ENCODE results near the gene EFNA2. TPM values are rescaled to one million over a fixed set of nuclear protein-coding genes. Genes with fewer than 3 reads are reported as not detected.
A peak's percentile ranks its signal among the peaks of the same experiment; 100 is the strongest.

EFNA2 gene
- total and polyA plus RNA-seq, 2 of the 8 experiments (the other 6 are each of a cell fraction or from before 2014, with no cell fraction given), result 4.0 to 7.0 TPM

GRCh38 chr19:1249298-1249989 lies 36.2 kb upstream of the EFNA2 start:
- H2BK20ac ChIP-seq (ENCODE audit: low read length), result no peak overlapping the region
- DNase-seq (ENCODE audit: low read depth in 1 of 2, low spot score in 2 of 2) (peak in 1 of 2 experiments; percentile 89), FAIRE-seq (no peak)
- no peak overlapping the region for H4K91ac ChIP-seq (replicated peaks; ENCODE audit: insufficient read length, low read length)
- H3K79me2 ChIP-seq (ENCODE audit: control insufficient read depth in 1 of 2, insufficient read depth in 2 of 2, low read length in 2 of 2), result peaks cover 9 to 39% of the 10 kb centered on the region in 2 experiments
- H4K8ac ChIP-seq (ENCODE audit: extremely low read depth, insufficient read depth, low read length), result peak overlapping the region; percentile 98; the same call in 1 of the 2 replicates
- no peak overlapping the region for H2BK12ac ChIP-seq (ENCODE audit: low read depth, low read length)
- H2BK120ac ChIP-seq (replicated peaks; ENCODE audit: low read depth, low read length), result no peak overlapping the region
- H2BK5ac ChIP-seq (ENCODE audit: low read depth, low read length), result no peak overlapping the region; the same call in 1 of the 2 replicates
- peak overlapping the region; percentile 42 to 79; a peak in 3 of 4 replicates for H3K4me2 ChIP-seq (ENCODE audit: insufficient read depth in 1 of 2, low read depth in 2 of 2, low read length in 2 of 2)
- POLR2A ChIA-PET (ENCODE audit: partially characterized antibody), result interaction anchor here (0.7 to 14.3 kb wide), 10 partner anchors 11 to 222 kb away, joined by 3 to 456 read pairs (median 4); partner anchors contain the start of genes CBARP, CIRBP, CNN2 and FAM174C
- peaks cover 10 to 35% (median 23%) of the 10 kb centered on the region in 4 experiments for H3K36me3 ChIP-seq (ENCODE audit: control insufficient read depth in 2 of 4, insufficient read depth in 4 of 4, low read length in 3 of 4)
- H2AFZ ChIP-seq (ENCODE audit: low read length), result no peak overlapping the region
- WGBS, 2 experiments (ENCODE audit: extremely low coverage in 1 of 2, insufficient coverage in 1 of 2, insufficient read length in 1 of 2, insufficient replicate concordance in 2 of 2, low coverage in 1 of 2, low lambda C conversion rate in 2 of 2, missing lambda C conversion rate in 1 of 2), result 2% methylated on average over 29 of the region's 102 CpGs; no CpG with 5 or more reads in 1 of the 2 experiments
- peaks cover 2% of the 10 kb centered on the region; the same call in 1 of the 2 replicates for H3K23me2 ChIP-seq (ENCODE audit: low read depth, low read length)
- no peak overlapping the region for H3K4ac ChIP-seq (replicated peaks; ENCODE audit: insufficient read length, low read depth, low read length)
- H3K18ac ChIP-seq (ENCODE audit: extremely low read depth, low read length), result no peak overlapping the region; the same call in 1 of the 2 replicates
- peaks cover 8% of the 10 kb centered on the region; the same call in 1 of the 2 replicates for H3K79me1 ChIP-seq (ENCODE audit: low read depth, low read length)
- peak overlapping the region; percentile 94; the same call in 1 of the 2 replicates for H3K27ac ChIP-seq (ENCODE audit: low read depth, low read length)
- peak overlapping the region; percentile 66 to 99 (median 83) for H3K4me3 ChIP-seq (ENCODE audit: extremely low read depth in 1 of 4, insufficient read depth in 2 of 4, low read depth in 3 of 4, low read length in 4 of 4)
- CTCF ChIA-PET (ENCODE audit: partially characterized antibody), result no interaction called here
- no peak overlapping the region for H3K56ac ChIP-seq (replicated peaks; ENCODE audit: insufficient read length, low read depth, low read length)
- no peaks in the 10 kb centered on the region for H3K27me3 ChIP-seq (replicated peaks in 1 of 4; ENCODE audit: control insufficient read depth in 3 of 4, extremely low read depth in 1 of 4, insufficient read depth in 3 of 4, low read length in 3 of 4)
- no peaks in the 10 kb centered on the region for H3K9me3 ChIP-seq (ENCODE audit: insufficient read depth in 2 of 2, low read depth in 1 of 2, low read length in 1 of 2)
- no peak overlapping the region for H3K14ac ChIP-seq (ENCODE audit: insufficient read length)
- H4K5ac ChIP-seq (ENCODE audit: insufficient read length, low read depth, low read length), result peak overlapping the region; percentile 77
- peaks cover 9 to 14% of the 10 kb centered on the region in 2 experiments for H4K20me1 ChIP-seq (replicated peaks in 1 of 2; ENCODE audit: control insufficient read depth in 1 of 2, insufficient read depth in 2 of 2, low read length in 2 of 2)
- H2AK5ac ChIP-seq (ENCODE audit: low read depth, low read length), result no peak overlapping the region
- no peak overlapping the region for H3K23ac ChIP-seq (ENCODE audit: insufficient read length)
- peaks cover 0 to 29% (median 13%) of the 10 kb centered on the region in 4 experiments; a peak in 6 of 7 replicates for H3K4me1 ChIP-seq (replicated peaks in 1 of 4; ENCODE audit: control insufficient read depth in 3 of 4, insufficient read depth in 4 of 4, low read length in 3 of 4)
- H2BK15ac ChIP-seq (ENCODE audit: low read length), result no peak overlapping the region
- peak overlapping the region; percentile 52 to 98 (median 87) for H3K9ac ChIP-seq (replicated peaks in 1 of 4; ENCODE audit: extremely low read depth in 1 of 4, low read depth in 3 of 4, low read length in 3 of 4)
- TF ChIP-seq SP2 (IDR thresholded peaks at IDR 0.05; ENCODE audit: low read length), result no peak
- no peak for TF ChIP-seq KDM4A (IDR thresholded peaks at IDR 0.05; ENCODE audit: low read depth, low read length, severe bottlenecking)
- TF ChIP-seq SIX5 (IDR thresholded peaks at IDR 0.05; ENCODE audit: low read depth, low read length), result no peak
- TF ChIP-seq CEBPB (IDR thresholded peaks at IDR 0.05; ENCODE audit: low read depth, low read length), result no peak
- no peak for TF ChIP-seq HDAC2 (IDR thresholded peaks at IDR 0.05; ENCODE audit: borderline replicate concordance in 1 of 2, low read depth in 2 of 2, low read length in 2 of 2)
- TF ChIP-seq CTBP2 (IDR thresholded peaks at IDR 0.05; ENCODE audit: borderline replicate concordance, insufficient read depth, insufficient read length, low read length), result no peak
- TF ChIP-seq FOSL1 (IDR thresholded peaks at IDR 0.05; ENCODE audit: insufficient read depth, low read depth, low read length), result no peak
- TF ChIP-seq SIRT6 (IDR thresholded peaks at IDR 0.05; ENCODE audit: low read length), result no peak
- no peak for TF ChIP-seq YY1 (IDR thresholded peaks at IDR 0.05; ENCODE audit: low read depth, low read length)
- TF ChIP-seq BCL11A (IDR thresholded peaks at IDR 0.05; ENCODE audit: low read depth in 2 of 2, low read length in 2 of 2), result no peak
- peak; percentile 64 for TF ChIP-seq TBP (IDR thresholded peaks at IDR 0.05; ENCODE audit: low read depth, low read length)
- peak; percentile 82 for TF ChIP-seq MAX (IDR thresholded peaks at IDR 0.05)
